HG03571 (cell line): ENCODE results near the gene LASP1.
A peak's percentile ranks its signal among the peaks of the same experiment; 100 is the strongest.
"Not testable (repeated sequence)": the region's sequence is repeated elsewhere in the genome, so short reads cannot be mapped to it uniquely, and the experiment has no call there.

Experiments used
- ATAC-seq: cut with Tn5 transposase; IDR thresholded peaks from one replicate; pipeline ENCODE4 v1.9.1; 2021; ENCODE audit not compliant: unreplicated experiment

LASP1 gene

GRCh38 chr17:38869526-38870258 is at the start of gene LASP1:
Gene LASP1, plus strand, starts transcription at chr17:38870058. Its CDS starts 132 bp downstream, at chr17:38870190.
- peak; percentile 29 for ATAC-seq

GRCh38 chr17:38824899-38825761 is 44.7 kb upstream of the LASP1 start, which contains the start of gene CWC25:
Gene CWC25, minus strand, starts transcription at chr17:38825321. Its CDS starts 138 bp downstream, at chr17:38825183.
- ATAC-seq: peak; percentile 81

- no peak for ATAC-seq
These were observed 44.1 kb upstream of the LASP1 start for GRCh38 chr17:38825762-38826247.

- no peak for ATAC-seq
These were observed 25.5 kb upstream of the LASP1 start for GRCh38 chr17:38844261-38844757.

- ATAC-seq: no peak
These were observed 21.3 kb upstream of the LASP1 start for GRCh38 chr17:38848557-38848891.

- ATAC-seq: no peak
These were observed 20.8 kb upstream of the LASP1 start for GRCh38 chr17:38848939-38849605.

GRCh38 chr17:38850374-38850773 is 19.5 kb upstream of the LASP1 start:
- no peak for ATAC-seq

GRCh38 chr17:38851434-38851833 is 18.4 kb upstream of the LASP1 start:
- no peak for ATAC-seq

- no peak for ATAC-seq
These were observed 17.0 kb upstream of the LASP1 start for GRCh38 chr17:38852771-38853291.

- ATAC-seq: peak; percentile 75
These were observed 16.3 kb upstream of the LASP1 start, which contains the start of gene RPL23 for GRCh38 chr17:38853292-38854219. Gene RPL23, minus strand, starts transcription at chr17:38853721. Its CDS starts 11 bp downstream, at chr17:38853710.

- not testable (repeated sequence) for ATAC-seq
These were observed 14.7 kb upstream of the LASP1 start for GRCh38 chr17:38855101-38855714.

- no peak for ATAC-seq
These were observed 12.6 kb upstream of the LASP1 start for GRCh38 chr17:38857271-38857670.

GRCh38 chr17:38861399-38861843 is 8.4 kb upstream of the LASP1 start:
- no peak for ATAC-seq

- no peak for ATAC-seq
These were observed 5.0 kb upstream of the LASP1 start for GRCh38 chr17:38864636-38865398.

GRCh38 chr17:38867179-38867967 is 2.5 kb upstream of the LASP1 start:
- ATAC-seq: no peak

GRCh38 chr17:38867968-38868816 is 1.7 kb upstream of the LASP1 start:
- ATAC-seq: no peak
